ENCODE results near the gene MSI2. TPM values are rescaled to one million over a fixed set of nuclear protein-coding genes. Genes with fewer than 3 reads are reported as not detected.

MSI2 gene
- total RNA-seq, 1 donor from 2014 or later: 33.8 TPM

DNA sequence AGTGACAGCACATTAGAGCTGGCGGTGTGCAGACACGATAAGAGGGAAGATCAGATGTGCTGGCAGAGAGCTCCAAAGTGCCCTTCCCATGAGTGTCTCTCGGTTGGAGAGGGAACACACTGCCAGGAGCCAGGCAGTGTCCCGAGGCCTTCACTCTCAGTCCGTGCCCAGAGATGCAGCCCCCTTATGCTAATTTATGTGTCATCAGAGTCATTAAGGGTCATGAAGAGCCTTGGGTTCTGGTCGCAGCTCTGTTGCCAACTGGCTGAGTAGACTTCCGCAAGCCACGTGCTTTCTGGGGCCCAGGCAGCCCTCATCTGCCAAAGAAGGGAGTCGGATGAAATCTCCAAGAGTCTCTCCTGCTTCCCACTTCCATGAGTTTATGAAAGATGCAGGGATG is 232.5 kb downstream of the MSI2 start:
- TF ChIP-seq, protein P1, sequence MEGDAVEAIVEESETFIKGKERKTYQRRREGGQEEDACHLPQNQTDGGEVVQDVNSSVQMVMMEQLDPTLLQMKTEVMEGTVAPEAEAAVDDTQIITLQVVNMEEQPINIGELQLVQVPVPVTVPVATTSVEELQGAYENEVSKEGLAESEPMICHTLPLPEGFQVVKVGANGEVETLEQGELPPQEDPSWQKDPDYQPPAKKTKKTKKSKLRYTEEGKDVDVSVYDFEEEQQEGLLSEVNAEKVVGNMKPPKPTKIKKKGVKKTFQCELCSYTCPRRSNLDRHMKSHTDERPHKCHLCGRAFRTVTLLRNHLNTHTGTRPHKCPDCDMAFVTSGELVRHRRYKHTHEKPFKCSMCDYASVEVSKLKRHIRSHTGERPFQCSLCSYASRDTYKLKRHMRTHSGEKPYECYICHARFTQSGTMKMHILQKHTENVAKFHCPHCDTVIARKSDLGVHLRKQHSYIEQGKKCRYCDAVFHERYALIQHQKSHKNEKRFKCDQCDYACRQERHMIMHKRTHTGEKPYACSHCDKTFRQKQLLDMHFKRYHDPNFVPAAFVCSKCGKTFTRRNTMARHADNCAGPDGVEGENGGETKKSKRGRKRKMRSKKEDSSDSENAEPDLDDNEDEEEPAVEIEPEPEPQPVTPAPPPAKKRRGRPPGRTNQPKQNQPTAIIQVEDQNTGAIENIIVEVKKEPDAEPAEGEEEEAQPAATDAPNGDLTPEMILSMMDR (IDR thresholded peaks at IDR 0.05; ENCODE audit: insufficient read depth, low read length, poor library complexity, severe bottlenecking): no peak
- peaks cover 1% of the 10 kb centered on the region for H3K36me3 ChIP-seq (ENCODE audit: control insufficient read depth, insufficient read depth, low read length)

DNA sequence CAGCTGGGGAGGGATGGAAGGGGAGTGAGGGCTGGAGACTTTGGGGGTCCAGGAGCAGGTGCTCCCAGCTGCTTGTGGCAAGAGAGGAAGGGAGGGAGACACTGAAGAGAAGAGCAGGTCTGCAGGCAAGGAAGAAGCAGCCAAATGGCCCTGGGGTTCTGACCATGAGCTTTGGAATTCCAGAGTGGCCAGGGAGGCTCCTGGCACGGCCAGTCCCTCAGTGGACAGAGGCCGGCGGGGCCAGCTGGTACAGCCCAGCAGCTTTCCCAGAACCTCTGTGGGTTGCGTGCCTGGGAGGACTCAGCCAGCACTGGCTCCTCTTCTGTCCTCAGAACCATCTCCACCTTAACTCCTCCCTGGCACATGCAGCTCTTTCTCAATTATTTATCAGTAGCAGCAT is 233.0 kb downstream of the MSI2 start:
- no peak for DNase-seq (ENCODE audit: low read depth)

More for the DNA sequence above, 232.5 kb downstream of the MSI2 start:
- H3K27me3 ChIP-seq (ENCODE audit: control insufficient read depth, insufficient read depth, low read length): no peaks in the 10 kb centered on the region
- no peak for DNase-seq (ENCODE audit: low read depth)
- H3K4me3 ChIP-seq (ENCODE audit: low read depth, low read length): no peak overlapping the region

DNA sequence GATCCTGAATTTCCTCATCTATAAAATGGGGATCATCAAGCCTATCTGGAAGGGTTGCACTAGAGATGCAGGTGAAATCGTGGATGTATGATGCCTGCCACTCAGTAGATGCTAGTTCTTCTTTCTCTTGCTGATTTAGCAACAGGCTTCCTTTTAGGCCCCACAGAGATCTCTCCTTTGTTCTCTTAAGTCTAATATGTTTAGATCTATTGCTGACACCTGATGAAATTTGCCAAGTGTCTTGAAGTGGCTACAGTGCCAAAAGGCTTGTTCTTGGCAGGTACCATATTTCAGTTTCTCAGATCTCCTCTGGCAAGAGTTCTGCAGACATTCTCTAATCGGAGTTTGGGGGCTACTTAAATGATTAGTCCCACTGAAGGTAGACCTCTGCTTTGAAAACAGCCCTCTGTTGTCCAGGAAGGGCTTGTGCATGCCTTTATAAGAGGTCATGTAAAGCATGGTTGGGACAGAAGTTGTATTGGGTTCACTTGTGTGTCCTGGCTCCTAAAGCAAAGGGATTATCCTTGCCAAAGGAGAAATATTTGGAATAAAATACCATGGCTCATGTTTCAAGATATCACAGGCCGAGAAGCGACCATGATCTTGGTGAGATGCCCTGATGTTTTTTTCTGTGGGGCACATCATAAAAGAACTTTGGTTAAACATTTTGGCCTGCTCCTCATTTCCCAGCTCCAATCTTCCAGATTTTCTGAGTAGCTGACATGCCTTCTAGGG is 234.0 kb downstream of the MSI2 start:
- TF ChIP-seq, protein P1 (IDR thresholded peaks at IDR 0.05; ENCODE audit: insufficient read depth, low read length, poor library complexity, severe bottlenecking): no peak
- DNase-seq (ENCODE audit: low read depth): no peak
- Histone ChIP-seq H3K4me3 (ENCODE audit: low read depth, low read length) (no peak overlapping the region), H3K27me3 (ENCODE audit: control insufficient read depth, insufficient read depth, low read length) (no peaks in the 10 kb centered on the region), H3K36me3 (ENCODE audit: control insufficient read depth, insufficient read depth, low read length) (peaks cover 1% of the 10 kb centered on the region)

More for the DNA sequence above, 233.0 kb downstream of the MSI2 start:
- TF ChIP-seq, protein P1 (IDR thresholded peaks at IDR 0.05; ENCODE audit: insufficient read depth, low read length, poor library complexity, severe bottlenecking): no peak
- H3K27me3 ChIP-seq (ENCODE audit: control insufficient read depth, insufficient read depth, low read length): no peaks in the 10 kb centered on the region
- H3K4me3 ChIP-seq (ENCODE audit: low read depth, low read length): no peak overlapping the region
- H3K36me3 ChIP-seq (ENCODE audit: control insufficient read depth, insufficient read depth, low read length): peaks cover 1% of the 10 kb centered on the region

DNA sequence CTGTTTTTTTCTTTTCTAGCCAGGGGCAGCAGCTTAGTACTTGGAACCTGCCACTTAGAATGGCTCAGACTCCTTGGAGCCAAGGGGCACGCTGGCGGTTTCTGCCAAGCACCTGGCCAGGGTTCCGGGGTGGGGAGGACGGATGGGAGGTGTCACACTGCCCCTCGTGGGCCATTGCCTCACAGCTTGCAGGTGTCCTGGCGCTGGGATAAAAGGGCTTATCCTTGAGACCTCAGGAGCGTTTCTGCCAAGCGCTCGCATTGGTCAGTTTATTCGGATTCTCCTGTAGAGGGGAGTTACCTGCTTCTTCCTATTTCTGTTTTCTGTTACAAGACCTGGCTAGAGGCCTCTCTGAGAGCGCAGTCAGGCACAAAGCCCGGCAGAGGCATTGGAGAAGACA is 234.6 kb downstream of the MSI2 start:
- TF ChIP-seq, protein P1 (IDR thresholded peaks at IDR 0.05; ENCODE audit: insufficient read depth, low read length, poor library complexity, severe bottlenecking): no peak
- Histone ChIP-seq H3K36me3 (ENCODE audit: control insufficient read depth, insufficient read depth, low read length) (peaks cover 1% of the 10 kb centered on the region), H3K4me3 (ENCODE audit: low read depth, low read length) (no peak overlapping the region), H3K27me3 (ENCODE audit: control insufficient read depth, insufficient read depth, low read length) (no peaks in the 10 kb centered on the region)
- DNase-seq (ENCODE audit: low read depth): no peak

DNA sequence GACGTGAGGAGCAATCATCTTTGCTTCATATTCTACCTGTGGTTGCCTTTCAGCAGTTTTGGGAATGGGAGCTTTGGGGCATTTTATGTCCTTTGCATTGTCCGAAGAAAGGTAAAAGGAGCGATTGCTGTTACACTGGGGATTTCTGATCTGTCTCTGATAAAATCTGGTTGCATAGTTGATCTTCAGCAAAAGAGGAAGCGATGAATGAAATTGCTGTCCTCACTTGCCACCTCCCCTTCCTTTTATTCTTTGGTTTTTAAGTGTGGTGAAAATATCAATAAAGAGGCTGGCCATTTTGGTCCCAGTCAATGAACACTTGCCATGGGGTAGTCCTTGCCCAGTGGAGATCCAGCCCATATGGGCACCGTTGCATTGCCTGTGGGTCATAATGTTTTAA is 236.8 kb downstream of the MSI2 start:
- Histone ChIP-seq H3K36me3 (ENCODE audit: control insufficient read depth, insufficient read depth, low read length) (peaks cover 1% of the 10 kb centered on the region), H3K4me3 (ENCODE audit: low read depth, low read length) (no peak overlapping the region), H3K27me3 (ENCODE audit: control insufficient read depth, insufficient read depth, low read length) (no peaks in the 10 kb centered on the region)
- TF ChIP-seq, protein P1 (IDR thresholded peaks at IDR 0.05; ENCODE audit: insufficient read depth, low read length, poor library complexity, severe bottlenecking): no peak
- no peak for DNase-seq (ENCODE audit: low read depth)

DNA sequence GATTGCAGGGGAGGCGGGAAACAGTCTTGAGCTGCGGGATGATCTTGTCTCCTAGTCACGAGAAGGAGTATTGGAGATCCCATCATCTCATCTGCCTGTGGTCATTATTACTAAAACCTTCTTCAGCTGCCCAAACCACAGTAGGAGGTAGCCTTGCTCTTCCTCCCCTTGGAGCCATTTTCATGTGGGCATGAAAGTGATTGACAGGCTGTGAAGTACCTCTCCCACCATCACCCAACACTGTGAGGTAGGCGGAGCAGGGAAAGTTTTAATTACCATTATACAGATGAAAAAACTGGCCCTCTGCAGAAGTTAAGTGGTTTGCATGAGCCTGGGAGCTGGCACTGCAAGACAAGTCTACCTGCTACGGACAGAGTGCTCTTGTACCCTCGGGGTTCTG is 237.3 kb downstream of the MSI2 start:
- TF ChIP-seq, protein P1 (IDR thresholded peaks at IDR 0.05; ENCODE audit: insufficient read depth, low read length, poor library complexity, severe bottlenecking): no peak
- peaks cover 1% of the 10 kb centered on the region for H3K36me3 ChIP-seq (ENCODE audit: control insufficient read depth, insufficient read depth, low read length)
- no peaks in the 10 kb centered on the region for H3K27me3 ChIP-seq (ENCODE audit: control insufficient read depth, insufficient read depth, low read length)
- DNase-seq (ENCODE audit: low read depth): no peak
- H3K4me3 ChIP-seq (ENCODE audit: low read depth, low read length): no peak overlapping the region
